Hepatocyte (in vitro differentiated cells): Measurements from ENCODE around the gene GPC5.

Experiments
- EZH2 ChIP-seq: fragments of 200-600 bp; sonication (generic); IDR thresholded peaks from 2 replicates; pipeline ENCODE4 v1.6.1; 2016; ENCODE audit warnings: antibody characterized with exemption, mild to moderate bottlenecking, borderline replicate concordance
- TF ChIP-seq, protein P1 (sequence below): fragments of 200-600 bp; sonication (generic); IDR thresholded peaks from 2 replicates; pipeline ENCODE4 v1.5.1; 2016; ENCODE audit warnings: antibody characterized with exemption, mild to moderate bottlenecking; ENCODE audit not compliant: poor library complexity

DNA sequence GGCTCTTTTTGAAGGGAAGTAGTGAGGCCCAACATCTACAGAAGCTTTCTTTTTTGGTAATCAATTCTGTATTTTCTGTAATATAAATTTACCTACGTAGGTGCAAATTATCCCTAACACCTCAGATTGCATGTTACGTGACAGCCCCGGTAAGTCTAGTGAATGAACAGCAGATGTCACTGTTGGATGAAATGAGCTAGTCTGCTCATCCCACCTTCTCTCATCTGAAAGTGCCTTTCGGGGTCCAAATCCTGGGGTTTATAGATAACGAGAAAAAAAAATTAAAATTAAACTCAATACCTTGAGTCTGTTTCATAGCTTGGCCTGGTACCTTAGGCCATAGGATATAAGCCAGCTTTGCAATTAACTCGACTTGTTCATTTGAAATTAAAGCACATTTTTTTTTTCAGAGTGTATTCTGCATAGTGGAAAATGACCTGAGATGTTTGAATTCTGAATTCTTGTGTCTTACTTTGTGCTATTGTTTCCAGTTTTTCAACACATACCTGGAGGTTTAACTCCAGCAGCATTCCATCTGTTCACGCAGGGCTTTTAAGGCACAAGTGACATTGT is 548.2 kb downstream of the GPC5 start:
- TF ChIP-seq, protein P1, sequence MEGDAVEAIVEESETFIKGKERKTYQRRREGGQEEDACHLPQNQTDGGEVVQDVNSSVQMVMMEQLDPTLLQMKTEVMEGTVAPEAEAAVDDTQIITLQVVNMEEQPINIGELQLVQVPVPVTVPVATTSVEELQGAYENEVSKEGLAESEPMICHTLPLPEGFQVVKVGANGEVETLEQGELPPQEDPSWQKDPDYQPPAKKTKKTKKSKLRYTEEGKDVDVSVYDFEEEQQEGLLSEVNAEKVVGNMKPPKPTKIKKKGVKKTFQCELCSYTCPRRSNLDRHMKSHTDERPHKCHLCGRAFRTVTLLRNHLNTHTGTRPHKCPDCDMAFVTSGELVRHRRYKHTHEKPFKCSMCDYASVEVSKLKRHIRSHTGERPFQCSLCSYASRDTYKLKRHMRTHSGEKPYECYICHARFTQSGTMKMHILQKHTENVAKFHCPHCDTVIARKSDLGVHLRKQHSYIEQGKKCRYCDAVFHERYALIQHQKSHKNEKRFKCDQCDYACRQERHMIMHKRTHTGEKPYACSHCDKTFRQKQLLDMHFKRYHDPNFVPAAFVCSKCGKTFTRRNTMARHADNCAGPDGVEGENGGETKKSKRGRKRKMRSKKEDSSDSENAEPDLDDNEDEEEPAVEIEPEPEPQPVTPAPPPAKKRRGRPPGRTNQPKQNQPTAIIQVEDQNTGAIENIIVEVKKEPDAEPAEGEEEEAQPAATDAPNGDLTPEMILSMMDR = peak; percentile 79
- TF ChIP-seq EZH2 = no peak
